Fibroblast of villous mesenchyme (primary cell): Measurements from ENCODE around the gene PKDREJ. TPM values are rescaled to one million over a fixed set of nuclear protein-coding genes. Genes with fewer than 3 reads are reported as not detected.

Source experiments
- DNase-seq: peaks from one replicate; pipeline ENCODE4 v3.0.0-alpha.2; 2010; ENCODE audit warnings: low read depth
- H3K4me3 ChIP-seq: 2 replicates; pipeline ENCODE4 v1.5.1; 2011; ENCODE audit warnings: low read depth, mild to moderate bottlenecking, low read length
- total RNA-seq: library from RNA; depleted of rRNA; stranded (reverse); fragments of >200 nt; gene quantifications from 2 replicates; pipeline ENCODE4 v1.2.3, GENCODE V29; 2012
- TF ChIP-seq, protein P1 (sequence below): IDR thresholded peaks from 2 replicates; pipeline ENCODE4 v1.5.1; 2012; ENCODE audit warnings: low read depth, mild to moderate bottlenecking, low read length; ENCODE audit not compliant: insufficient read depth

Gene PKDREJ
- total RNA-seq, 1 donor = not detected

DNA sequence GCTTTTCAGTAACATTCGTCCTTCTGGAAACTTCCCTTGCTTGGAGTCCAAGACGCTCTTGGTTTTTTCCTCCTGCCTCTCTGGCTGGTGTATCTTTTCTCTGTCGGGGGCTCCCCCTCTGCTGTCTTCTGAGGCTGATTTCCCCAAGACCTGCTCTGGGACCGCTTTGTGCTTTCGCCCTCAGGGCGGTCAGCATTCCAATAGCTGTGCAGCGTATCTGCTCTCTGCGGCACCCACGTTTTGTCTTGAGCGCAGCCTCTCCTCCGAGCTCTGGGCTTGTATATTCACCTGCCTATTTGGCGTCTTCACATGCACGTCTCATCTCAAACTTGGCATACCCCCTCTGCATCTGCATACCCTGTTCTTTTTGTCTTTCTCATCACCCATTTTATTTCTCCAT is 36.0 kb upstream of the PKDREJ start:
- no peak overlapping the region for H3K4me3 ChIP-seq
- TF ChIP-seq, protein P1, sequence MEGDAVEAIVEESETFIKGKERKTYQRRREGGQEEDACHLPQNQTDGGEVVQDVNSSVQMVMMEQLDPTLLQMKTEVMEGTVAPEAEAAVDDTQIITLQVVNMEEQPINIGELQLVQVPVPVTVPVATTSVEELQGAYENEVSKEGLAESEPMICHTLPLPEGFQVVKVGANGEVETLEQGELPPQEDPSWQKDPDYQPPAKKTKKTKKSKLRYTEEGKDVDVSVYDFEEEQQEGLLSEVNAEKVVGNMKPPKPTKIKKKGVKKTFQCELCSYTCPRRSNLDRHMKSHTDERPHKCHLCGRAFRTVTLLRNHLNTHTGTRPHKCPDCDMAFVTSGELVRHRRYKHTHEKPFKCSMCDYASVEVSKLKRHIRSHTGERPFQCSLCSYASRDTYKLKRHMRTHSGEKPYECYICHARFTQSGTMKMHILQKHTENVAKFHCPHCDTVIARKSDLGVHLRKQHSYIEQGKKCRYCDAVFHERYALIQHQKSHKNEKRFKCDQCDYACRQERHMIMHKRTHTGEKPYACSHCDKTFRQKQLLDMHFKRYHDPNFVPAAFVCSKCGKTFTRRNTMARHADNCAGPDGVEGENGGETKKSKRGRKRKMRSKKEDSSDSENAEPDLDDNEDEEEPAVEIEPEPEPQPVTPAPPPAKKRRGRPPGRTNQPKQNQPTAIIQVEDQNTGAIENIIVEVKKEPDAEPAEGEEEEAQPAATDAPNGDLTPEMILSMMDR = no peak
- DNase-seq = no peak

DNA sequence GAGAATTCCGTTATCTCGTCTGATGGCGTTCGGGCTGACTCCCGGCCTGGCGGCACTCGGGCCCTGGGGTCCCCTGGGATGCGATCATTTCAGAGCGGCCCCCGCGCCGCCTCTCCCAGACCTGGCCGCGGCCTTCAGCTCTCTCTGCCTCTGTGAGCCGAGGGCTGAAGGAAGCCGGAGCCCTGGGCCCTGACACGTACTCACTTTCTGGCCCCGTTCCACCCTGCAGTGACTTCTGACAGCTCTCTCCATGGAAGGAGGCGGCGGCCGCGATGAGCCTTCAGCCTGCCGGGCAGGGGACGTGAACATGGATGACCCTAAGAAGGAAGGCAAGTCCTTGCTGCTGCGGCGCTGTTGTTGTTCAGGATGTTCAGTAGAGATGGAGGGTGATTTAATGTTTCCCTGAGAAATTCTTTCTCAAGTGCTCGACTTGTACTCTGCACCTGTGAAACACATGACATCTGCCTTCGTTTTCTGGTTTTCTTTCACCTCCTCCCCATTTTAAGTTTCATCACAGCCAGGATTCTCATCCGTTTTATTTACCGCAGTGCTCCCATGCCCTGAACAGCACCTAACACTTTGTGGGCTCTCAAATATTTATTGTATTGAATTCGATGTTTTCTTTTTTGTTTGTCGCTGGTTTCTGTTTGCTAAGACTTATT is 34.1 kb upstream of the PKDREJ start:
- peak; percentile 28 for DNase-seq
- peak overlapping the region; percentile 80 for H3K4me3 ChIP-seq
- TF ChIP-seq, protein P1 = no peak

DNA sequence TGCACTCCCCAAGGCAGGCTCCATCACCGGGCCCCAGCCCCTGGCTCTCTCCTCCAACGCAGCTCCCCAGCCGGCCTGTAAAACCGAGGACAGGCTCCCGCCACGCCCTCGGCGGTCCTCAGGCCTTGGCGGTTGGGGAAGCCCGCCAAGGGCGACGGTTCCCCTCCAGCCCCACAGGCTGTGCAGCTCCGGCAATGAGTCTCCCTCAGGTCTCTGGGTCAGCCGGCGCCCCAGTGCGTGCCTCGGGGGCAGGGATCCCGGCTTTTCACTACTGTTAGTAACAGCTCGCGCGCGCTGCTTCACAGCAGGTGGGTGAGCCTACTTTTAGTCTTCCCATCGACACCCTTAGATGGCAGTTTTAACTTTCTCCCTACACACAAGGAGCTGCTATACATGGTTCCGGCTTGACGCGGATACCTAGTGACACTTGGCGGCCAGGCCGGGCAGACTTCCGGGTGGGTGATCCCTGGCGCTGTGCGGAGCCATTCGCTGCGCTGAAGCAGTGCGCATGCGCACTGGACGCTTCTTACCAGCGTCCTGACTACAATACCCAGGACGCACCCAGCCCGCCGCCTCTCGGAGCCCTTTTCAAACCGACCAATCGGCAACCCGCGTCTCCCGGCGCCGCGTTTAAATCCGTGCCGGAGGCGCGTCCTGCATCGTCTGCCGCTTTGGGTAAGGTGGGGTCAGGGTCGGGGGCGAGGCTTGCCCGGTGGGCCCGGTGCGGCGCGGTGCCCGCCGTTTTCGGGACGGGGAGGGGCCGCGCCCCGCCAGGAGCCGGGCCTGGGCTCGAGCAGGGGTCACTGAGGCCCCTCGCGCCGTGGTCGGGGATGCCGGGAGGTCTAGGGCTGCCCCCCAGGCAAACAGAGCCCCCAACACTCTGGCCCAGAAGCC is 33.4 kb upstream of the PKDREJ start, which contains the start of gene GTSE1:
GTSE1 (plus strand) TSS at position 614 of the 894 bp plus-strand sequence. CDS start 531 bp downstream, outside the sequence.
- peak; percentile 97 for DNase-seq
- TF ChIP-seq, protein P1 = peak; percentile 10

DNA sequence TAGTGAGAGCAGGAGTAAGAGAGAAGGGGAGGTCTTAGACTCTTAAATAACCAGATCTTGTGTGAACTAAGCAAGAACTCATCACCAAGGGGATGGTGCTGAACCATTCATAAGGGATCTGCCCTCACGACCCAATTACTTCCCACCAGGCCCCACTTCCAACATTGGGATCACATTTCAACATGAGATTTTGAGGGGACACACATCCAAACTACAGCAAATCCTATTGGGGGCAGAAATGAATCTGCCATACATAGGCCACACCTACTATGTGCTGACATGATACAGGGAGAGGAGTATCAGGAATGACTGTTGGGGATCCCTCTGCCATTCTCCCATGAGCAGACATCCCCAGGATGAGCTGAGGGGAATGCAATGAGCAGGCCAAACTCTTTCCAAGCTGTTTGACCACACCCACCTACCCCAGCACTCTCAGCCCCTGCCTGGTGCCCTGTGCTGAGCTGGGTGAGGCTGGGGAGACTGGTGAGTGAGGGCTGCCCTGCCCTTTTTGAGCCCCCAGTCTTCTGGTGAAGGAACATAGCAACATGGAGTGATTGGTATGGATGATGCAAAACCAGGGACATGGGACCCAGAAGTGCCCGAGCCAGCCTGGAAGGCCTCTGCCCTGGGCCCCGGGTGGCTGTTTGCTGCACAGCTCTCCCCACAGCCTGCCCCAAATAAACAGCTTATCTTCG is 32.3 kb upstream of the PKDREJ start:
- no peak for DNase-seq
- H3K4me3 ChIP-seq = peak overlapping the region; percentile 80
- TF ChIP-seq, protein P1 = no peak

More for the DNA sequence above, 33.4 kb upstream of the PKDREJ start, which contains the start of gene GTSE1:
- H3K4me3 ChIP-seq = peak within 1 kb of the TSS; percentile 80

DNA sequence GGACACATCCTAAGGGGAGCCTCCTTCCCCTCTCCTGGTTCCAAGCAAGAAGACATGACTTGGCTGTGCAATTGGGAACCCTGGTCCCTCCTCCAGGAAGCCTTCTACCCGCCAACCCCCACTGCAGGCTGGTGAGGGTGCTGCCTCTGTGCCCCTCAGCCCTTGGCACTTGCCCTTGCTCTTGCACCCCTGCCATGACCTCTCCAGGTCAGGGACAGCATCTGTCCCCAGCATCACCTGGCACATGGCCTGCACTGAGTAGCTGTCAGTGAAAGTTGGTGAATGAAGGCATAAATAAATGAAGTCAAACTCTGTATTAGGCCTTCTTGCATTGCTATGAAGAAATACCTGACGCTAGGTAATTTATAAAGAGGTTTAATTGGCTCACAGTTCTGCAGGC is 31.6 kb upstream of the PKDREJ start:
- TF ChIP-seq, protein P1 = no peak
- no peak for DNase-seq
- no peak overlapping the region for H3K4me3 ChIP-seq

DNA sequence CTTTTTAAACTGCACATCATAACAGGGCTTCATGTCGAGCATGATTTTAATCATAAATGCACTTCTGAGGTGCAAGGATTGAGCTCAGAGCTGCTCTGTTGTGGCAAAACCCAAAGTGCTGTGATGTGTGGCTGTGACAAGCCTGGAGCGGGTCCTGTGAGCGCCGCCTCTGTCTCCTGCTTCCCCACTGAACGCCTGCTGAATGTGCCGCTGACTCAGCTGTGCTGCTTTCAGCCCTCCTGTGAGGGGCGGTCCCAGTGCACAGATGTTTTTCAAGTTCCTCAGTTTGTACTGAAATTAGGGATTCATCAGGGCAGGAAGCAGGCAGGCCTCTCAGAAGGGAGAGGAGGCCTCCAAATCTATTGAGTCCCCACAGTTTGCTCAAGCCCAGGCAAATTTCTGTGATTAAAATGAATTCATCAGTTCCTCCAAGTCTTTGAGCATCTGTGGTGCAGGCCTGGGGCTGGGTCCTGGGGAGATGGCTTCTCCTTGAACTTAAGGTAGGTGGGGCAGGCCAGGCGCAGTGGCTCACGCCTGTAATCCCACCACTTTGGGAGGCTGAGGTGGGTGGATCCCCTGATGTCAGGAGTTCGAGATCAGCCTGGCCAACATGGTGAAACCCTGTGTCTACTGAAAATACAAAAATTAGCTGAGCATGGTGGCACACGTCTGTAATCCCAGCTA is 30.6 kb upstream of the PKDREJ start:
- peak; percentile 53 for DNase-seq
- no peak overlapping the region for H3K4me3 ChIP-seq
- TF ChIP-seq, protein P1 = no peak
